Measurements from ENCODE around the gene SLC17A1. TPM values are rescaled to one million over a fixed set of nuclear protein-coding genes. Genes with fewer than 3 reads are reported as not detected.

SLC17A1 gene
- total and polyA plus RNA-seq, 2 of the 4 experiments (the other 2 are of a cell fraction): not detected

DNA sequence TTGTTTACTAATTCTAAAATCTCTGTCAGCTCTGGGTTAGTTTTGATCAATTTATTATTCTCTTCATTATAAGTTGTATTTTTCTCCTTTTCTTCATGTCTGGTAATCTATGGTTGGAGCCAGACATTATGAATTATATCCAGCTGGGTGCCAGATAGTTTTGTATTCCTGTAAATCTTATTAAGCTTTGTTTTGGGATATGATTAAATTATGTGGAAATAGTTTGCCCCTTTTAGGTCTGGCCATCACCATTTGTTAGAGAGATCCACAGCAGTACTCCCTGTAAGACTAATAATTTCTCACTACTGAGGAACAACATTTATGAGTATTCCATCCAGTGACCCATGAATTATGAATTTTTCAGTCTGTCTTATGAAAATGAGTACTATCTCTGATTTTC is 20.9 kb upstream of the SLC17A1 start:
- H3K4ac ChIP-seq (ENCODE audit: low read depth, low read length): no peak overlapping the region
- ChIA-PET POLR2A (ENCODE audit: unreplicated experiment) (no interaction called here), CTCF (no interaction called here)
- H3K4me3 ChIP-seq (ENCODE audit: insufficient read depth, low read depth, low read length): no peak overlapping the region
- TF ChIP-seq NFE2L2 (IDR thresholded peaks at IDR 0.05; ENCODE audit: low read depth, low read length): no peak
- TF ChIP-seq MAZ (IDR thresholded peaks at IDR 0.05; ENCODE audit: borderline replicate concordance, low read depth, low read length): no peak
- TF ChIP-seq RAD21 (IDR thresholded peaks at IDR 0.05; ENCODE audit: low read length): no peak
- TF ChIP-seq SMC3 (IDR thresholded peaks at IDR 0.05; ENCODE audit: low read depth, low read length): no peak
- TF ChIP-seq POLR2A (IDR thresholded peaks at IDR 0.05; ENCODE audit: low read depth, low read length): no peak
- TF ChIP-seq CEBPB (IDR thresholded peaks at IDR 0.05; ENCODE audit: low read depth, low read length): no peak
- TF ChIP-seq, protein P1, sequence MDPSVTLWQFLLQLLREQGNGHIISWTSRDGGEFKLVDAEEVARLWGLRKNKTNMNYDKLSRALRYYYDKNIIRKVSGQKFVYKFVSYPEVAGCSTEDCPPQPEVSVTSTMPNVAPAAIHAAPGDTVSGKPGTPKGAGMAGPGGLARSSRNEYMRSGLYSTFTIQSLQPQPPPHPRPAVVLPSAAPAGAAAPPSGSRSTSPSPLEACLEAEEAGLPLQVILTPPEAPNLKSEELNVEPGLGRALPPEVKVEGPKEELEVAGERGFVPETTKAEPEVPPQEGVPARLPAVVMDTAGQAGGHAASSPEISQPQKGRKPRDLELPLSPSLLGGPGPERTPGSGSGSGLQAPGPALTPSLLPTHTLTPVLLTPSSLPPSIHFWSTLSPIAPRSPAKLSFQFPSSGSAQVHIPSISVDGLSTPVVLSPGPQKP (IDR thresholded peaks at IDR 0.05; ENCODE audit: borderline replicate concordance, low read depth, low read length): no peak
- no peak for TF ChIP-seq FOS (IDR thresholded peaks at IDR 0.05; ENCODE audit: low read depth, low read length)
- ATAC-seq (ENCODE audit: low read depth) (no peak), DNase-seq (no peak)
- no peak overlapping the region for H3K56ac ChIP-seq (ENCODE audit: extremely low read depth, insufficient read depth, low read length)
- no peaks in the 10 kb centered on the region for H4K20me1 ChIP-seq (ENCODE audit: insufficient read depth, low read length)
- dilution Hi-C loops (cut with HindIII; ENCODE audit: low sequenced_read_pairs, unreplicated experiment) (no loop called here), in situ Hi-C loops (cut with MboI; ENCODE audit: low sequenced_read_pairs) (no loop called here), intact Hi-C loops (cut with micrococcal nuclease) (no loop called here)
- no peak overlapping the region for H3K4me2 ChIP-seq (ENCODE audit: low read depth, low read length)
- no peak overlapping the region for H3K27ac ChIP-seq (ENCODE audit: insufficient read depth, low read length)
- H2AFZ ChIP-seq (replicated peaks; ENCODE audit: low read length, poor library complexity): no peak overlapping the region
- H3K4me1 ChIP-seq (ENCODE audit: control insufficient read depth, insufficient read depth, low read length): no peaks in the 10 kb centered on the region
- no peaks in the 10 kb centered on the region for H3K27me3 ChIP-seq (ENCODE audit: control insufficient read depth, insufficient read depth, low read length)
- no peak overlapping the region for H2BK15ac ChIP-seq (ENCODE audit: low read depth, low read length)
- no peak overlapping the region for H3K18ac ChIP-seq (ENCODE audit: low read depth, low read length)
- no peak overlapping the region for H2AK9ac ChIP-seq (replicated peaks; ENCODE audit: low read depth, low read length, poor library complexity)
- H4K8ac ChIP-seq (ENCODE audit: low read depth in 2 of 2, low read length in 2 of 2): no peak overlapping the region
- no peak overlapping the region for H4K5ac ChIP-seq (ENCODE audit: low read depth, low read length)
- H3K23ac ChIP-seq (ENCODE audit: low read depth, low read length): no peak overlapping the region
- no peak overlapping the region for H3K14ac ChIP-seq (replicated peaks; ENCODE audit: low read depth, low read length)
- no peak overlapping the region for H2BK5ac ChIP-seq (ENCODE audit: low read depth, low read length, poor library complexity, severe bottlenecking)
- H2AK5ac ChIP-seq (ENCODE audit: low read depth, low read length): no peak overlapping the region
- H3K79me1 ChIP-seq (ENCODE audit: low read depth in 1 of 2, low read length in 2 of 2): no peaks in the 10 kb centered on the region
- no peak overlapping the region for H2BK20ac ChIP-seq (ENCODE audit: low read depth, low read length)
- no TSS peak for BruUV-seq (replicated peaks)
- no peaks in the 10 kb centered on the region for H3K9me1 ChIP-seq (ENCODE audit: insufficient read depth, low read length)
- H4K91ac ChIP-seq (ENCODE audit: insufficient read depth, low read depth, low read length): no peak overlapping the region
- no peak overlapping the region for H2BK120ac ChIP-seq (ENCODE audit: low read depth, low read length)
- no peaks in the 10 kb centered on the region for H3K9me3 ChIP-seq (ENCODE audit: control insufficient read depth, insufficient read depth, low read length)
- no peak overlapping the region for H3K9ac ChIP-seq (ENCODE audit: low read depth, low read length)
- H3K36me3 ChIP-seq (ENCODE audit: control insufficient read depth, insufficient read depth, low read length): no peaks in the 10 kb centered on the region
